Mammary epithelial cell (primary cell): Measurements from ENCODE around the gene WDR27.

Experiments used
- EZH2 ChIP-seq: IDR thresholded peaks from 2 replicates; pipeline ENCODE4 v1.6.1; 2012; ENCODE audit warnings: low read length, inconsistent platforms, borderline replicate concordance
- TF ChIP-seq, protein P1 (sequence below), 2 donors: IDR thresholded peaks in 1 of 2; conservative IDR thresholded peaks in 1 of 2; 2 replicates each; pipeline ENCODE4 v1.5.1; 2011 to 2012; ENCODE audit warnings: inconsistent platforms in 2 of 2, low read length in 2 of 2, mild to moderate bottlenecking in 2 of 2, control low read depth in 1 of 2, low read depth in 1 of 2; ENCODE audit not compliant: insufficient read depth in 1 of 2; ENCODE audit errors: extremely low read depth in 1 of 2

DNA sequence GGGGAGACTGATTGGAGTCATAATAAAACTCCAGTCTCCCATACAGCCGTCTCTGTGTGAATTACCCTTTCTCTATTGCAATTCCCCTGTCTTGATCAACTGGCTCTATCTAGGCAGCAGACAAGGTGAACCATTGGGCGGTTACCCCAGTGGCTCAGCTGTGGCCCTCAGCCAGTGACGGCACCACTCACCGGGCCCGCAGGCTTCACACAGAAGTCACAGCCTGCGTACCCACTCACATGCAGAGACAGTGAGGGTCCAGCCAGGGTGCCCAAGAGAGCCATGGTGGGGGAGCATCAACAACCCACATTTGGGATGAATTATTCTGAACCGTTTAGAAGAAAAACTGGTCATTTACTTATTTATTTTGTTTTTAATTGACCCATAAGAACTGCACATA, 78.5 kb downstream of the WDR27 start:
- TF ChIP-seq, protein P1, sequence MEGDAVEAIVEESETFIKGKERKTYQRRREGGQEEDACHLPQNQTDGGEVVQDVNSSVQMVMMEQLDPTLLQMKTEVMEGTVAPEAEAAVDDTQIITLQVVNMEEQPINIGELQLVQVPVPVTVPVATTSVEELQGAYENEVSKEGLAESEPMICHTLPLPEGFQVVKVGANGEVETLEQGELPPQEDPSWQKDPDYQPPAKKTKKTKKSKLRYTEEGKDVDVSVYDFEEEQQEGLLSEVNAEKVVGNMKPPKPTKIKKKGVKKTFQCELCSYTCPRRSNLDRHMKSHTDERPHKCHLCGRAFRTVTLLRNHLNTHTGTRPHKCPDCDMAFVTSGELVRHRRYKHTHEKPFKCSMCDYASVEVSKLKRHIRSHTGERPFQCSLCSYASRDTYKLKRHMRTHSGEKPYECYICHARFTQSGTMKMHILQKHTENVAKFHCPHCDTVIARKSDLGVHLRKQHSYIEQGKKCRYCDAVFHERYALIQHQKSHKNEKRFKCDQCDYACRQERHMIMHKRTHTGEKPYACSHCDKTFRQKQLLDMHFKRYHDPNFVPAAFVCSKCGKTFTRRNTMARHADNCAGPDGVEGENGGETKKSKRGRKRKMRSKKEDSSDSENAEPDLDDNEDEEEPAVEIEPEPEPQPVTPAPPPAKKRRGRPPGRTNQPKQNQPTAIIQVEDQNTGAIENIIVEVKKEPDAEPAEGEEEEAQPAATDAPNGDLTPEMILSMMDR (conservative IDR thresholded peaks at IDR 0.05 in 1 of 2, IDR thresholded peaks at IDR 0.05 in 1 of 2; ENCODE audit: extremely low read depth in 1 of 2, insufficient read depth in 1 of 2, low read depth in 1 of 2, low read length in 2 of 2) = no peak
- TF ChIP-seq EZH2 = no peak
